HEK293 (cell line): ENCODE results near the gene SEC11A.

Experiments
- CTCF ChIP-seq: fragments of 450-650 bp; formaldehyde crosslinking; IDR thresholded peaks from 2 replicates; pipeline ENCODE4 v1.5.1; 2016; ENCODE audit warnings: missing biosample characterization, missing genetic modification characterization
- TCF7L2 ChIP-seq: IDR thresholded peaks from 2 replicates; pipeline ENCODE4 v1.6.1; 2011; ENCODE audit warnings: low read depth, mild to moderate bottlenecking, inconsistent platforms, low read length, moderate library complexity, borderline replicate concordance
- ZNF571 ChIP-seq: fragments of 450-650 bp; formaldehyde crosslinking; IDR thresholded peaks from 2 replicates; pipeline ENCODE4 v1.5.0; 2017; ENCODE audit warnings: missing biosample characterization, missing genetic modification characterization
- TF ChIP-seq, protein P1 (sequence below): fragments of 450-650 bp; formaldehyde crosslinking; IDR thresholded peaks from 2 replicates; pipeline ENCODE4 v1.5.1; 2016; ENCODE audit warnings: missing biosample characterization, missing genetic modification characterization
- TF ChIP-seq, protein P2 (sequence below): sonication (generic); formaldehyde crosslinking; IDR thresholded peaks from 2 replicates; pipeline ENCODE4 v1.8.1; 2022; ENCODE audit warnings: mild to moderate bottlenecking, moderate library complexity, missing genetic modification reagents
- TF ChIP-seq, protein P3 (sequence below): fragments of 450-650 bp; formaldehyde crosslinking; IDR thresholded peaks from 2 replicates; pipeline ENCODE4 v1.5.1; 2017; ENCODE audit warnings: missing biosample characterization, missing genetic modification characterization

DNA sequence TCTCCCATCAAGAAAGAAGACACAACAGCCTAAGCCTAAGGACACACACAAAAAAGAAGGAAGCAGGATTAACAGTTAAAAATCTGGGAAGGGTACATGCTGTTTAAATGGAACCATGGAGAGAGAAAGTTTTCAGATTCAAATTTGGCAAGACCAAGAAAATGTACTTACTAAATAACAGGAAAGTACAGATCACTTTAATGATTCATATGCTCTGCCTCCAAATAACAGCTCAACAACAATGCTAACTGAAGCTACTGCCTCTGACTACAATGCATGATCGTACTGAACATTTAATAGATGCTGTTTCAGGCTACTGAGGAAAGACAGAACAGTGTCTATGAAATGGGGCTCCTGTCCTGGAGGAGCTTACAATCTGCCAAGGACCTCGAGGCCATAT is 49.6 kb downstream of the SEC11A start:
- no peak for TF ChIP-seq CTCF (tag by site-specific recombination)
- TF ChIP-seq ZNF571 (tag by site-specific recombination) = no peak
- TF ChIP-seq, protein P1, sequence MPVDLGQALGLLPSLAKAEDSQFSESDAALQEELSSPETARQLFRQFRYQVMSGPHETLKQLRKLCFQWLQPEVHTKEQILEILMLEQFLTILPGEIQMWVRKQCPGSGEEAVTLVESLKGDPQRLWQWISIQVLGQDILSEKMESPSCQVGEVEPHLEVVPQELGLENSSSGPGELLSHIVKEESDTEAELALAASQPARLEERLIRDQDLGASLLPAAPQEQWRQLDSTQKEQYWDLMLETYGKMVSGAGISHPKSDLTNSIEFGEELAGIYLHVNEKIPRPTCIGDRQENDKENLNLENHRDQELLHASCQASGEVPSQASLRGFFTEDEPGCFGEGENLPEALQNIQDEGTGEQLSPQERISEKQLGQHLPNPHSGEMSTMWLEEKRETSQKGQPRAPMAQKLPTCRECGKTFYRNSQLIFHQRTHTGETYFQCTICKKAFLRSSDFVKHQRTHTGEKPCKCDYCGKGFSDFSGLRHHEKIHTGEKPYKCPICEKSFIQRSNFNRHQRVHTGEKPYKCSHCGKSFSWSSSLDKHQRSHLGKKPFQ (tag by site-specific recombination) = no peak
- TF ChIP-seq, protein P2, sequence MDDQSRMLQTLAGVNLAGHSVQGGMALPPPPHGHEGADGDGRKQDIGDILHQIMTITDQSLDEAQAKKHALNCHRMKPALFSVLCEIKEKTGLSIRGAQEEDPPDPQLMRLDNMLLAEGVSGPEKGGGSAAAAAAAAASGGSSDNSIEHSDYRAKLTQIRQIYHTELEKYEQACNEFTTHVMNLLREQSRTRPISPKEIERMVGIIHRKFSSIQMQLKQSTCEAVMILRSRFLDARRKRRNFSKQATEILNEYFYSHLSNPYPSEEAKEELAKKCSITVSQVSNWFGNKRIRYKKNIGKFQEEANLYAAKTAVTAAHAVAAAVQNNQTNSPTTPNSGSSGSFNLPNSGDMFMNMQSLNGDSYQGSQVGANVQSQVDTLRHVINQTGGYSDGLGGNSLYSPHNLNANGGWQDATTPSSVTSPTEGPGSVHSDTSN (CRISPR knock-in tag) = no peak
- TF ChIP-seq, protein P3, sequence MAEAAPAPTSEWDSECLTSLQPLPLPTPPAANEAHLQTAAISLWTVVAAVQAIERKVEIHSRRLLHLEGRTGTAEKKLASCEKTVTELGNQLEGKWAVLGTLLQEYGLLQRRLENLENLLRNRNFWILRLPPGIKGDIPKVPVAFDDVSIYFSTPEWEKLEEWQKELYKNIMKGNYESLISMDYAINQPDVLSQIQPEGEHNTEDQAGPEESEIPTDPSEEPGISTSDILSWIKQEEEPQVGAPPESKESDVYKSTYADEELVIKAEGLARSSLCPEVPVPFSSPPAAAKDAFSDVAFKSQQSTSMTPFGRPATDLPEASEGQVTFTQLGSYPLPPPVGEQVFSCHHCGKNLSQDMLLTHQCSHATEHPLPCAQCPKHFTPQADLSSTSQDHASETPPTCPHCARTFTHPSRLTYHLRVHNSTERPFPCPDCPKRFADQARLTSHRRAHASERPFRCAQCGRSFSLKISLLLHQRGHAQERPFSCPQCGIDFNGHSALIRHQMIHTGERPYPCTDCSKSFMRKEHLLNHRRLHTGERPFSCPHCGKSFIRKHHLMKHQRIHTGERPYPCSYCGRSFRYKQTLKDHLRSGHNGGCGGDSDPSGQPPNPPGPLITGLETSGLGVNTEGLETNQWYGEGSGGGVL (tag by site-specific recombination) = no peak
- TF ChIP-seq TCF7L2 = no peak
